HG03439 (cell line): ENCODE results near the gene KIAA0930.

ENCODE experiments used
- ATAC-seq: cut with Tn5 transposase; IDR thresholded peaks from one replicate; pipeline ENCODE4 v1.9.1; 2021; ENCODE audit warnings: mild to moderate bottlenecking, moderate library complexity; ENCODE audit not compliant: unreplicated experiment

The KIAA0930 gene

GRCh38 chr22:45185718-45186514 lies 54.8 kb downstream of the KIAA0930 start:
- ATAC-seq = no peak

GRCh38 chr22:45183974-45184373 lies 56.7 kb downstream of the KIAA0930 start:
- no peak for ATAC-seq

- no peak for ATAC-seq
Measured at GRCh38 chr22:45181766-45182165, 58.9 kb downstream of the KIAA0930 start.

- no peak for ATAC-seq
Measured at GRCh38 chr22:45181240-45181639, 59.5 kb downstream of the KIAA0930 start.

- no peak for ATAC-seq
Measured at GRCh38 chr22:45180146-45180679, 60.5 kb downstream of the KIAA0930 start.

GRCh38 chr22:45179276-45180049 lies 61.2 kb downstream of the KIAA0930 start:
- no peak for ATAC-seq

- no peak for ATAC-seq
Measured at GRCh38 chr22:45172881-45173585, 67.7 kb downstream of the KIAA0930 start.

- ATAC-seq = no peak
Measured at GRCh38 chr22:45171830-45172229, 68.9 kb downstream of the KIAA0930 start.

GRCh38 chr22:45169591-45170466 lies 70.9 kb downstream of the KIAA0930 start:
- ATAC-seq = no peak

GRCh38 chr22:45166932-45167331 lies 73.8 kb downstream of the KIAA0930 start:
- no peak for ATAC-seq

- ATAC-seq = peak; percentile 11
Measured at GRCh38 chr22:45164270-45165088, 76.2 kb downstream of the KIAA0930 start.

- ATAC-seq = peak; percentile 82
Measured at GRCh38 chr22:45163451-45164269, 77.0 kb downstream of the KIAA0930 start, which contains the start of gene NUP50. TSS of gene NUP50 (plus strand) at chr22:45163925. CDS start at chr22:45168178, 4,253 bp downstream.

GRCh38 chr22:45163099-45163450 lies 77.6 kb downstream of the KIAA0930 start:
- ATAC-seq = peak; percentile 4

- ATAC-seq = no peak
Measured at GRCh38 chr22:45162531-45162930, 78.2 kb downstream of the KIAA0930 start.

- no peak for ATAC-seq
Measured at GRCh38 chr22:45159652-45160462, 80.8 kb downstream of the KIAA0930 start.

GRCh38 chr22:45157907-45158306 lies 82.8 kb downstream of the KIAA0930 start:
- ATAC-seq = no peak

GRCh38 chr22:45155050-45155840 lies 85.4 kb downstream of the KIAA0930 start:
- ATAC-seq = no peak
